DMS153 treated with DMSO at 0.1 percent for 48 hours (cell line): ENCODE measurements around the gene LRRC43.
A peak's percentile ranks its signal among the peaks of the same experiment; 100 is the strongest.
"Not testable (repeated sequence)": the region's sequence is repeated elsewhere in the genome, so short reads cannot be mapped to it uniquely, and the experiment has no call there.

Experiments used
- DNase-seq: peaks from one replicate; lab custom pipeline; 2025; ENCODE audit not compliant: unreplicated experiment; lab: John Stamatoyannopoulos, UW

The LRRC43 gene

DNA sequence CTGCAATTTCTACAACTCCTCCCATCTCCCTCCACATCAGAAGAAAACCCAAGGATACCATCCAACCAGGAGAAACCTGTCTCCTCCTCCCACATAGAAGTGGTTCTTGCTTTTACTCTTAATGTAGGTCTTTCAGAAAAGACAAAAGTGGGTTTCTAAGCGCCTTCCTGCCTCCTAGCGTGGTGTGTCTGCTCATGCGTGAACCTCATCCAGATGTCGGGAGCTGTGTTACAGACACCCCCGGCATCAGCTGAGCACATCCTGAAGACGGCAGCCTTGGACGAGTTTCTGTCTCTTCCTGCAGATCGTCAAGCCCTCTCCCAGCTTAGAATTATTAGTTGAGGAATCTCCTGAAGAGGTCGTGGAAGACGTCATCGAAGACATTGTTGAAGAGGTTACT is 9.5 kb downstream of the LRRC43 start:
- DNase-seq, result no peak

GRCh38 chr12:122194804-122195203 is 11.9 kb downstream of the LRRC43 start:
- no peak for DNase-seq

- no peak for DNase-seq
Observed at GRCh38 chr12:122195405-122195804, 12.5 kb downstream of the LRRC43 start.

DNA sequence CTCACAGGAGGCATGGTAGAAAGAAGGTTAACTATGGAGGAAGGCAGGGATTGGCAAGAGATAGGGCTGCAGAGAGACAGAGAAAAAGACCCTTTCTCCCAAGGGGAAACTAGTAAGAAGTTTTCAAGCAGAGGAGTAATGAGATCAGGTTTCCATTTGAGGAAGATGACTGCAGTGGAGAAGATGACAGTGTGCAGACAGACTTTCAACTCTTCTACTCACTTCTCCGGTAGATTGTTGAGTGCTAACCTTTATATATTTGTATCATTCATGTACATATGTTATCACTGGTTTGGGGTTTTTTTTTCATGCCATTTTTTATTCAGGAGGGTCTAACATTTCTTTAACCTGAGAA is 14.7 kb downstream of the LRRC43 start:
- DNase-seq, result no peak

DNA sequence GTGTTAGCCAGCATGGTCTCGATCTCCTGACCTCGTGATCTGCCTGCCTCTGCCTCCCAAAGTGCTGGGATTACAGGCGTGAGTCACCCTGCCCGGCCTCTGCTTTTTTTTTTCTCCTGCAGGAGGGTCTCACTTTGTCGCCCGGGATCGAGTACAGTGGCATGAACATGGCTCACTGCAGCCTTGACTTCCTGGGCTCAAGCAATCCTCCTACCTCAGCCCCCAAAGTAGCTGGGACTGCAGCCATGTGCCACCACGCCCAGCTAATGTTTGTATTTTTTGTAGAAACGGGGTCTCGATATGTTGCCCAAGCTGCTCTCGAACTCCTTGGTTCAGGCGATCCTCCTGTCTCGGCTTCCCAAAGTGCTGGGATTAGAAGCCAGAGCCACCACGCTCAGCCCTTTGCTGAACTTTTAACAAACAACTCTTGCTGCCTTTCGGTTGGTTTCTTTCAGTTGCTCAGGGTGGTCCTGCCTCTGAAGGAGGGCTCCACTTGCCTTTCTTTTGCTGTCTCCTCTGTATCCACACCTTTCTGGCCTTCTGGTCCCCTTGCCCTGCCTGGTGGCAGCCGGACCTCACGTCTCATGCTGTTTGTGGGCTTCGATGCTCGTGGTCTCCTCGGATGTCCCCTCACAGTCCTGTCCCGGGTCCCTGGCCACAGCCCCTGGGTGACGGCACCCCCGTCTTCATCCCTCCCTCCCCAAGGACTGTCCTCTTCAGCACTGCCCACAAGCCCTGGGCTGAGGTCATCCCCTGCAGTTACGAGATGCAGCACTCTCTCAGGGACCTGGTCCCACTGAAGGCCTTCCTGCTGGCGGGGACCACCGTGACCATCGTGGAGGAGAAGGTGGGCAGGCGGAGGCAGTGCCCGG is 16.8 kb downstream of the LRRC43 start:
- no peak for DNase-seq

GRCh38 chr12:122200541-122201175 is 17.7 kb downstream of the LRRC43 start:
- DNase-seq, result no peak

GRCh38 chr12:122201381-122201780 is 18.5 kb downstream of the LRRC43 start:
- no peak for DNase-seq

- no peak for DNase-seq
Observed at GRCh38 chr12:122202017-122202416, 19.1 kb downstream of the LRRC43 start.

DNA sequence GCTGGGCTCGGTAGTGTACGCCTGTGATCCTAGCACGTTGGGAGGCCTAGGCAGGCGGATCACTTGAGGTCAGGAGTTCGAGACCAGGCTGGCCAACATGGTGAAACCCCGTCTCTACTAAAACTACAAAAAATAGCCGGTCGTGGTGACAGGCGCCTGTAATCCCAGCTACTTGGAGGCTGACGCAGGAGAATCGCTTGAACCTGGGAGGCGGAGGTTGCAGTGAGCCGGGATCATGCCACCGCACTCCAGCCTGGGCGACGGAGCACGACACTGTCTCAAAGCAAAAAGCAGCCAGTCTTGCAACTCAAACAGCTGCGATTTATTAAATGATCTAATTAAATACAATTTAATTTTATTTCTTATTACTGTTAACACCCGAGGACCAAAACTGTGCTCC is 19.9 kb downstream of the LRRC43 start:
- DNase-seq, result not testable (repeated sequence)

DNA sequence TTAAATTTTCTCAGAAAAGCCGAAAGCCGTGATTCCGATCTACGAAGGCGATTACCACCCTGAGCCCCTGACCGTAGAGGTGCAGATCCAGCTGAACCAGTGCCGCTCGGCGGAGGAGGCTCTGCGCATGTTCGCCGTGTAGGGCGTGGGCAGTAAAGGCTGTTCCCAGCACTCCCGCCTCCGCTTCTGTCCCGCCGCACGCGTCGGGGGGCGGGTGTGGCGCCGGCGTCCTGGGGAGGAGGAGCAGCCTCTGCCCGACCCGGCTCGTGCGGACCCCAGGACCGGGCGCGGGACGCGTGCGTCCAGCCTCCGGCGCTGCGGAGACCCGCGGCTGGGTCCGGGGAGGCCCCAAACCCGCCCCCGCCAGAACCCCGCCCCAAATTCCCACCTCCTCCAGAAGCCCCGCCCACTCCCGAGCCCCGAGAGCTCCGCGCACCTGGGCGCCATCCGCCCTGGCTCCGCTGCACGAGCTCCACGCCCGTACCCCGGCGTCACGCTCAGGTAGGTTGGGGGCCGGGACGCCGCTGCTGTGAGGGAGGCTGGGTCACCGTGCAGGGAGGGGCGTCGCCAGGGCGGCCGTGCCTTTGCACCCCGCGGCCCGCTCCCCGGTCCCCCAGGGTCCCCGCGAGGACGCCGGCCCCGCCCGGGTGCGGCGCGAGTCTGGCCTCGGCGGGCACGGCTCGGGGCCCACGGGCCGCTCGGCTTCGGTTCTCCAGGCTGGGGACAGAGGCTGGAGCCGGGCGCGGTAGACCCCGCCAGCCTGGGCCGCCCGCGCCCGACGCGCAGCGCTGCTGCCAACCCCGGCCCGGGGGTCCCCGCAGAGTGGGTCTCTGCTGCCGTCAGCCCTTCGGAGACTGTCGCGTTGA is 20.6 kb downstream of the LRRC43 start, which contains the start of gene B3GNT4:
Gene B3GNT4 (plus strand): TSS at position 409 of the 866 bp plus-strand sequence. CDS start 910 bp downstream, outside the sequence.
- peak; percentile 42 for DNase-seq

DNA sequence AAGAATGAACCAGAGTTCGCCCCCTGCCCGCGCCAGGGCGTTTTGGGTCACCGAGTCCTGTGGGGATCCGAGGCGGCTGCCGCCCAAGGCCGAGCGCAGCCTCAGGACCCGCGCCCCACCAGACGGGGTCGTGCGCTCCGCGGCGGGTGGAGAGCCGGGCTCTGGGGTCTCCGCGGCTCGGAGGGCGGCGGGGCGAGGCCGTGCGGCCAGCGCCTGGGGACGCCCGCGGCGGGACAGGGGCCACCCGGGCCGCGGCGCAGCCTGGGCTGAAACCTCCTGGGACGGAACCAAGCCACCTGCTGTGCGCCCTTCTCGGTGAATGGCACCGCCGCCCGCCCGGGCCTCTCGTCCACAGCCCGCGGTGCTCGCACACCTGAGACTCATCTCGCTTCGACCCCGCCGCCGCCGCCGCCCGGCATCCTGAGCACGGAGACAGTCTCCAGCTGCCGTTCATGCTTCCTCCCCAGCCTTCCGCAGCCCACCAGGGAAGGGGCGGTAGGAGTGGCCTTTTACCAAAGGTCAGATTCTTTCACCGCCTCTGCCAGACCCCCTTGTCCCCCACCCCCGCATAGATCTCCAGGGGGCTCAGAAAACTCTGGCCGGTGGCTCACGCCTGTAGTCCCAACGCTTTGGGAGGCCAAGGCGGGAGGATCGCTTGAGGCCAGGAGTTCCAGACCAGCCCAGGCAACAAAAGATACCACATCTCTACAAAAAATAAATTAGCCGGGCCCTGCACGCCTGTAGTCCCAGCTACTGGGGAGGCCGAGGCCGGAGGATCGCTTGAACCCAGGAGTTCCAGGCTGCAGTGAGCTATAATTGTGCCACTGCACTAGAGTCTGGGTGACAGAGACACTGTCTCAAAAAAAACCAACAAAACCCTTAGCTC is 21.5 kb downstream of the LRRC43 start:
- no peak for DNase-seq

GRCh38 chr12:122205053-122205925 is 22.4 kb downstream of the LRRC43 start:
- no peak for DNase-seq

DNA sequence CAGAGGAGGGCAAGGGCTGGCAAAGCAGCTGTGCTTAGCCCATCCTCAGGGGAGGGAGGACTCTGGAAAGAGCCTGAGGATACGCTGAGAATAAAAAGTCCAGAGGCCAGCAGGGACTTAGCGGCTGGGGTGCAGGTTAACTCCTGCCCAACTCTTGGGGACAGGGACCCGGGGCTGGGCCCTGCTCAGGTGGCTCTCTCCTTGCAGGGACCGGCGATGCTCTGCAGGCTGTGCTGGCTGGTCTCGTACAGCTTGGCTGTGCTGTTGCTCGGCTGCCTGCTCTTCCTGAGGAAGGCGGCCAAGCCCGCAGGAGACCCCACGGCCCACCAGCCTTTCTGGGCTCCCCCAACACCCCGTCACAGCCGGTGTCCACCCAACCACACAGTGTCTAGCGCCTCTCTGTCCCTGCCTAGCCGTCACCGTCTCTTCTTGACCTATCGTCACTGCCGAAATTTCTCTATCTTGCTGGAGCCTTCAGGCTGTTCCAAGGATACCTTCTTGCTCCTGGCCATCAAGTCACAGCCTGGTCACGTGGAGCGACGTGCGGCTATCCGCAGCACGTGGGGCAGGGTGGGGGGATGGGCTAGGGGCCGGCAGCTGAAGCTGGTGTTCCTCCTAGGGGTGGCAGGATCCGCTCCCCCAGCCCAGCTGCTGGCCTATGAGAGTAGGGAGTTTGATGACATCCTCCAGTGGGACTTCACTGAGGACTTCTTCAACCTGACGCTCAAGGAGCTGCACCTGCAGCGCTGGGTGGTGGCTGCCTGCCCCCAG is 23.4 kb downstream of the LRRC43 start:
- DNase-seq, result no peak

DNA sequence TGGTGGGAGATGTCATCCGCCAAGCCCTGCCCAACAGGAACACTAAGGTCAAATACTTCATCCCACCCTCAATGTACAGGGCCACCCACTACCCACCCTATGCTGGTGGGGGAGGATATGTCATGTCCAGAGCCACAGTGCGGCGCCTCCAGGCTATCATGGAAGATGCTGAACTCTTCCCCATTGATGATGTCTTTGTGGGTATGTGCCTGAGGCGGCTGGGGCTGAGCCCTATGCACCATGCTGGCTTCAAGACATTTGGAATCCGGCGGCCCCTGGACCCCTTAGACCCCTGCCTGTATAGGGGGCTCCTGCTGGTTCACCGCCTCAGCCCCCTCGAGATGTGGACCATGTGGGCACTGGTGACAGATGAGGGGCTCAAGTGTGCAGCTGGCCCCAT is 24.1 kb downstream of the LRRC43 start:
- no peak for DNase-seq

DNA sequence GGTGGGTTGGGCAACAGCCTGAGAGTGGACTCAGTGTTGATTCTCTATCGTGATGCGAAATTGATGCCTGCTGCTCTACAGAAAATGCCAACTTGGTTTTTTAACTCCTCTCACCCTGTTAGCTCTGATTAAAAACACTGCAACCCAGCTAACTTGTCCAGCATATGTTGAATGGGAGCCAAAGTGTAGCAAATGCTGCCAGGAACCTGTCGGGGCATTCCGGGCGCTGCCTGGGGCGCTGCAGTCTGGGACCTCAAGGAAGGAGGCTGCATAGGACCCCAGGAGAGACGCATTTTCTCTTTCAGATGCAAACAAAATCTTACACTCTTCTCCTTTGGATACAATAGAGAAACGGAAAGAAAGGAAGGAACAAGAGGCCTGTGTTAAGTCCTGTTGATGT is 24.5 kb downstream of the LRRC43 start:
- DNase-seq, result no peak

DNA sequence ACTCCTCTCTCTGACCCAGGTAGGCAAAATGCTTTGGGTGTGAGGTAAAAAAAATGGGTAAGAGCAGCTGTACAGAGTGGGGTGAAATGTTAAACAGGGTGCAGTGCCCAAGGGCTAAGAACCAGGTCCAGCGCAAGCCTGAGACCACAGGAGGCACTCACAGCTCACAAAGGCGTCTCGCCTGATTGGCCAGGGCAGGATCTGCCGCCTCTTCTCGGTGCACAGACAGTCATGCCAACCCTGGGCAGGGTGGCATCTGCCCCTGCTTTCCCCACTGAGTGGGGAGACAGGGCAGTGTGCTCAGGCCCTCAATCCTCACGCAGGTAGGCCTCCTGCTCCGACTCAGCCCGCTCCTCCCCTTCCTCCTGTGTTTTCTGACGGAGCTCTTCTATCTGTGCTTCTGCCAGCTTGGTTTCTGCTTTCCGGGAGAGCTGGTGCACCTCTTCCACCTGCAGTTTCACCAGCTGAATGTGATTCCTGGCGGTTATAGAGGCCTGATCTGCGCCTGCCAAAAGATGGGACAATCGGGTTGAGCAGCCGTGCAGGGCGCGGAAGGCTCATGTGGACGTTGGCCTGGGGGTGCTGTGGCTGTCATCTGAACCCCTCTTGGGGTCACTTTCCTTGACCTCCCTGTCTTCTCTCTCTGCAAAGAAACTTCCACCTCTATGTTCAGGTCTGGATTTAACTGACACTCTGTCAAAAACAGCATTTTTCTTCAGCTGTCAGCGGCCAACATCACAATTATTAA is 25.3 kb downstream of the LRRC43 start:
- no peak for DNase-seq

GRCh38 chr12:122215771-122216170 is 32.8 kb downstream of the LRRC43 start:
- DNase-seq, result no peak

DNA sequence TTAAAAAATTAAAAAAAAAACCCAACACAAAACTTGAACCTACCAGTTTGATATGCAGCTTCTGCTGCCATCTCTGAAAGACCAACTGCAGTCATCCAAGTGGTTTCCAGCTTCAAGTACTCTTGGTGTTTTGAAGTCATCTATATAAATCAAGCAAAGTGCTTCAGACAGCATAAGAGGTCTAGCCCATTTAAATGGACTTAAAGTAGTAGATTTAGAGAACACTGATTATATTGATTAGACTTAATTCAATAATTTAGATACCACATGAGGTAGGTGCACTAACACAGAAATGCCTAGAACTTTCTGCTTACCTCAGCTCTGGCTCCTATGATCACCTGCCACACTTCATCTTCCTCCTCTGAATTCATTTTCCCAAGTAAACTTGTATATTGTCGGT is 33.5 kb downstream of the LRRC43 start:
- no peak for DNase-seq
